Activated T-cell treated with anti-CD3 and anti-CD28 coated beads, Interleukin-2, amount 50 U/mL, for 72 hours (primary cell): ENCODE data around the gene SNAPC3. TPM values are rescaled to one million over a fixed set of nuclear protein-coding genes. Genes with fewer than 3 reads are reported as not detected.
"Not testable (repeated sequence)": the region's sequence is repeated elsewhere in the genome, so short reads cannot be mapped to it uniquely, and the experiment has no call there.

Experiments used
- ATAC-seq, 2 donors: fragments of 150-1000 bp; cut with Tn5 transposase; replicated peaks in 1 of 2; 2 replicates each; pipeline ENCODE4 v1.10.0; 2021; ENCODE audit warnings: moderate library complexity in 2 of 2, mild to moderate bottlenecking in 1 of 2
- DNase-seq, 2 donors: peaks; one replicate each; pipeline ENCODE4 v3.0.0; 2021 to 2022; ENCODE audit warnings: mixed read lengths in 1 of 2
- H3K27ac Mint-ChIP-seq: one replicate; pipeline ENCODE4 v1.8.0; 2022; ENCODE audit warnings: mild to moderate bottlenecking, moderate library complexity, mixed read lengths
- H3K27me3 Mint-ChIP-seq: one replicate; pipeline ENCODE4 v1.8.0; 2022; ENCODE audit warnings: low read depth, mixed read lengths
- H3K36me3 Mint-ChIP-seq, 2 donors: one replicate each; pipeline ENCODE4 v1.8.0; 2022; ENCODE audit warnings: mixed read lengths in 2 of 2, mild to moderate bottlenecking in 1 of 2; ENCODE audit not compliant: insufficient read depth in 2 of 2
- H3K4me1 Mint-ChIP-seq: one replicate; pipeline ENCODE4 v1.8.0; 2022; ENCODE audit warnings: low read depth, mixed read lengths
- H3K4me3 Mint-ChIP-seq, 2 donors: one replicate each; pipeline ENCODE4 v1.8.0; 2022; ENCODE audit warnings: mild to moderate bottlenecking in 2 of 2, mixed read lengths in 2 of 2, moderate library complexity in 2 of 2
- H3K9me3 Mint-ChIP-seq, 2 donors: one replicate each; pipeline ENCODE4 v1.8.0; 2022; ENCODE audit warnings: mixed read lengths in 2 of 2
- total RNA-seq, 2 donors: library from RNA; stranded (reverse); gene quantifications; one replicate each; pipeline ENCODE4 v1.2.3, GENCODE V29; 2022

SNAPC3 gene
- total RNA-seq, 2 donors from 2014 or later, result 16.9 to 18.7 TPM

- no peaks in the 10 kb centered on the region for H3K27me3 Mint-ChIP-seq
- H3K27ac Mint-ChIP-seq, result no peak overlapping the region
- DNase-seq (no peak), ATAC-seq (no peak)
- peaks cover 3 to 7% of the 10 kb centered on the region in 2 donors for H3K36me3 Mint-ChIP-seq
- H3K4me3 Mint-ChIP-seq, result no peak overlapping the region
- no peaks in the 10 kb centered on the region for H3K4me1 Mint-ChIP-seq
- peaks cover 3 to 5% of the 10 kb centered on the region in 2 donors for H3K9me3 Mint-ChIP-seq
Observed at GRCh38 chr9:15400281-15400941, 22.3 kb upstream of the SNAPC3 start.

DNA sequence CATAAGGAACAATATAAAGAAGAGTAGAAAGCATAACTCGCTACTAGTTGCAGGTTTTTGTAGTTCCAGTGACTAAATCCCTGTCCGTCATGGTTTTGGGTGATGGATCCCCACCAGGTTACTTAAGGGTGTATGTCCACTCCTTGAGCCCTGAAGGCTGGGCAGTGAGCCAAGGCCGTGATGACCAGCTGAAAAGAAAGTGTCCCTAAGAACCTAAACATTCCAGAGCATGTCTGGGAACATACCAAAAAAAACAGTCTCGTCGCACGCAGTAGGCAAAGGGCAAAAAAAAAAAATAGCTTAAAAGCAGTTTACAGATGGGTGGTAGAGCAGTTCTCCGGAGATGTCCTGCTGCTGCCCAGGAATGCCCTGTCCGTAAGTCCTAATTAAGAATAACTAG lies 21.4 kb upstream of the SNAPC3 start:
- Mint-ChIP-seq H3K9me3 (peaks cover 3 to 5% of the 10 kb centered on the region in 2 donors), H3K4me3 (no peak overlapping the region), H3K27ac (no peak overlapping the region), H3K36me3 (peaks cover 3 to 7% of the 10 kb centered on the region in 2 donors), H3K4me1 (no peaks in the 10 kb centered on the region), H3K27me3 (no peaks in the 10 kb centered on the region)
- DNase-seq (no peak), ATAC-seq (no peak)

GRCh38 chr9:15403155-15403554 lies 19.5 kb upstream of the SNAPC3 start:
- peaks cover 3 to 7% of the 10 kb centered on the region in 2 donors for H3K36me3 Mint-ChIP-seq
- peak; percentile 32 to 61 for ATAC-seq
- peak in 1 of 2 donors; percentile 4 for DNase-seq
- H3K4me1 Mint-ChIP-seq, result no peaks in the 10 kb centered on the region
- no peak overlapping the region for H3K4me3 Mint-ChIP-seq
- no peaks in the 10 kb centered on the region for H3K27me3 Mint-ChIP-seq
- H3K27ac Mint-ChIP-seq, result no peak overlapping the region
- H3K9me3 Mint-ChIP-seq, result peaks cover 3 to 5% of the 10 kb centered on the region in 2 donors

DNA sequence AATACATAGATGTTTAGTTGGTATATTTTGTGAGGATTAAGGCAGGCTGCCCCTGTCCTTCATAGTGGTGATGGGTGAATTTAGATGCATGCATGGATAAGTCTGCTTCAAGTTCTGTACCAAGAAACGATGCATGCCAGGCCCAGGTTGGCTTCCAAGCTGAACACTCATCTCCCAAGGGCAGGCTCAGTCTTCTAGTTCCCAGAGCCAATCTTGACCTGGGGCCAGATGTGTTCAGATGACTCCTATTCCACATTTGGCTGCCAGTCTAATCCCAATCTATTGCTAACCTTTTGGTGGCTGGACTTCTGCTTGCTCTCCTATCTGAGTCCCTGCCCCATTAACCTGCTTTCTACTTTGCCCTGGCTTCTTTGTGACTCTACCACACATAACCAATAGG lies 18.5 kb upstream of the SNAPC3 start:
- ATAC-seq, result no peak

DNA sequence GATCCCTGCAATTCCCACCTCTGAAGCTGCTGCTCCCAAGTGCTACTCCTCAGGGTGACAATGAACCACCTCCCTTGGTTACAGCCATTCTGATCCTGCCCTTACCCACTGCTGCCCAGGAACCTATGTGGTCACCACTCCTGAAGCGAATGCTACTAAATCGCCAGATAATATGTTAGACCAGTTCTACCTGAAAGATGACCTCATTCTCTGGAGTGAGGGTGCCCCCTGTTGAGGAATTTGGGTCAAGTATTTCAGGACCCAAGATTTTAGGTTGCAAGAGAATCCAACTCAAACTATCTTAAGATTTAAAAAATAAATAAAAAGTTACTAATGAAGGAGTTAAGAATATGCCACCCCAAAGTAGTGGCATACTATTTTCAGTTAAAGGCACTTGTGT lies 5.8 kb upstream of the SNAPC3 start:
- no peaks in the 10 kb centered on the region for H3K36me3 Mint-ChIP-seq
- ATAC-seq (peak; percentile 34 to 35), DNase-seq (peak; percentile 32 to 40)
- H3K27me3 Mint-ChIP-seq, result peaks cover 11% of the 10 kb centered on the region
- no peak overlapping the region for H3K27ac Mint-ChIP-seq
- no peak overlapping the region for H3K4me3 Mint-ChIP-seq
- H3K9me3 Mint-ChIP-seq, result no peaks in the 10 kb centered on the region
- peaks cover 2% of the 10 kb centered on the region for H3K4me1 Mint-ChIP-seq

More for the DNA sequence above, 18.5 kb upstream of the SNAPC3 start:
- no peak overlapping the region for H3K27ac Mint-ChIP-seq
- DNase-seq, result no peak
- no peak overlapping the region for H3K4me3 Mint-ChIP-seq
- H3K36me3 Mint-ChIP-seq, result peaks cover 3 to 6% of the 10 kb centered on the region in 2 donors
- no peaks in the 10 kb centered on the region for H3K27me3 Mint-ChIP-seq
- H3K9me3 Mint-ChIP-seq, result peaks cover 3 to 5% of the 10 kb centered on the region in 2 donors
- no peaks in the 10 kb centered on the region for H3K4me1 Mint-ChIP-seq

GRCh38 chr9:15417626-15418025 lies 5.0 kb upstream of the SNAPC3 start:
- Mint-ChIP-seq H3K4me1 (peaks cover 8% of the 10 kb centered on the region), H3K27me3 (peaks cover 11% of the 10 kb centered on the region), H3K36me3 (no peaks in the 10 kb centered on the region), H3K27ac (no peak overlapping the region), H3K4me3 (no peak overlapping the region), H3K9me3 (no peaks in the 10 kb centered on the region)
- DNase-seq (no peak), ATAC-seq (no peak)

DNA sequence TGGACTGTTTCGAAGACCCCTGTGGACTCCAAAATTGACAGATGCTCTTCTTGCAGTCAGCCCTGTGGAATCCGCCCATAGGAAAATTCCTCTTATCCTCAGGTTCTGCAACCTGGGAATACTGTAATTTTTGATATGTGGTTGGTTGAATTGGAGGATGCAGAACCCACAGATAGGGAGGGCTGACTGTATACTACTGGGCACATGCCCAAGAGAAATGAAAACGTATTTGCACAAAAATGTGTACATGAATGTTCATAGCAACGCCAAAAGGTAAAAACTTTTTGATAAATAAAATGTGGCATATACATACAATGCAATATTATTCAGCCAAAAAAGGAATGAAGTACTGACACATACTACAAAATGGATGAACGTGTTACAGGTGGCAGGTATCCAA lies 1.9 kb upstream of the SNAPC3 start:
- Mint-ChIP-seq H3K4me3 (no peak overlapping the region), H3K27me3 (peaks cover 11% of the 10 kb centered on the region), H3K36me3 (peaks cover 5 to 9% of the 10 kb centered on the region in 2 donors), H3K27ac (no peak overlapping the region), H3K9me3 (no peaks in the 10 kb centered on the region), H3K4me1 (peaks cover 28% of the 10 kb centered on the region)
- no peak for ATAC-seq
- no peak for DNase-seq

- Mint-ChIP-seq H3K36me3 (peaks cover 10 to 13% of the 10 kb centered on the region in 2 donors), H3K27me3 (peaks cover 11% of the 10 kb centered on the region), H3K27ac (no peak overlapping the region), H3K4me1 (peaks cover 36% of the 10 kb centered on the region), H3K9me3 (no peaks in the 10 kb centered on the region), H3K4me3 (peak overlapping the region; percentile 23 to 95)
- ATAC-seq (no peak), DNase-seq (no peak)
Observed at GRCh38 chr9:15421532-15421931, 1.1 kb upstream of the SNAPC3 start.

GRCh38 chr9:15421990-15422371 lies 695 bp upstream of the SNAPC3 start:
- Mint-ChIP-seq H3K36me3 (peaks cover 10 to 13% of the 10 kb centered on the region in 2 donors), H3K9me3 (no peaks in the 10 kb centered on the region), H3K4me3 (peak overlapping the region; percentile 94 to 95), H3K27ac (peak overlapping the region; percentile 85), H3K4me1 (peaks cover 38% of the 10 kb centered on the region), H3K27me3 (peaks cover 11% of the 10 kb centered on the region)
- ATAC-seq, result no peak
- no peak for DNase-seq

DNA sequence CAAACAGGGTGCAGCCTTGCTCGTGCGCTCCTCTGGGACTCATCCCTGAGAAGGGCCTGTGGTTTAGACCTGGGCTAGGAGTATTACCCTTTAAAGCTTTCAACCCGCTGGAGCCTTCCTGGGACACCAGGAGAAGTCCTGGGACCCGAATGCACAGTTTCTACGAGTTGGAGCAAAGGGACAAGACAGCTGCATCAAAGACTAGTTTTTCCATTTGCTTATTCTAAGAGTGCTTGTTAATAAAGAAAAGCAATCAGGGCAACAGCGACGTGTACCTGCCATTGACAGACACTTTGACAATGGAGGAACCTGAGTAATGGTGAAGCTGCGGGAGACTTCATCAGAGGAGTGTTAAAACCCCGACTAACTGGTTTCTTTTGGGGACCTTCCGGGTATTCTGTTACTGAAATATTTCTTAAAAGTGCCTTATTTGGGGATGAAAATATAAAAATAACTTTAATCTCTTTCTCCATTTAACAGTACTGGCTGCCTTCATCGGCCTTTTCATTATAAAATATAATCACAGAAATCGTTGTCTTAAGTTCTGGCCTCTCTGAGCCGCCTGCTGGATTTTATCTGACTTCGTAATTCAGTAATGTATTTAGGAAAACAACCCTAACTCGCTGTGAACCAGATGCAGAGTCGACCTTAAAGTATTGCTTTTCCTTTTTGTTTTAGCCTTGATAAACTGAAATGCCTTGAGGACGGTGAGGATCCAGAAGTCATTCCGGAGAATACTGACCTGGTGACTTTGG lies 732 bp downstream of the SNAPC3 start:
- Mint-ChIP-seq H3K4me3 (peak overlapping the region; percentile 94 to 95), H3K27ac (peak overlapping the region; percentile 82), H3K9me3 (no peaks in the 10 kb centered on the region), H3K27me3 (peaks cover 11% of the 10 kb centered on the region), H3K4me1 (peaks cover 40% of the 10 kb centered on the region), H3K36me3 (peaks cover 12 to 13% of the 10 kb centered on the region in 2 donors)
- ATAC-seq (no peak), DNase-seq (no peak)

GRCh38 chr9:15426019-15426418 lies 3.3 kb downstream of the SNAPC3 start:
- H3K4me3 Mint-ChIP-seq, result peak overlapping the region in 1 of 2 donors; percentile 15
- H3K36me3 Mint-ChIP-seq, result peaks cover 14 to 17% of the 10 kb centered on the region in 2 donors
- no peaks in the 10 kb centered on the region for H3K9me3 Mint-ChIP-seq
- DNase-seq (no peak), ATAC-seq (no peak)
- H3K27ac Mint-ChIP-seq, result no peak overlapping the region
- peaks cover 62% of the 10 kb centered on the region for H3K4me1 Mint-ChIP-seq
- peaks cover 7% of the 10 kb centered on the region for H3K27me3 Mint-ChIP-seq

GRCh38 chr9:15427702-15428101 lies 5.0 kb downstream of the SNAPC3 start:
- Mint-ChIP-seq H3K36me3 (peaks cover 14 to 17% of the 10 kb centered on the region in 2 donors), H3K4me1 (peaks cover 55% of the 10 kb centered on the region)
- not testable (repeated sequence) for H3K4me3 Mint-ChIP-seq, H3K27me3 Mint-ChIP-seq, H3K9me3 Mint-ChIP-seq, ATAC-seq, DNase-seq, H3K27ac Mint-ChIP-seq

GRCh38 chr9:15430920-15431844 lies 8.5 kb downstream of the SNAPC3 start:
- H3K4me1 Mint-ChIP-seq, result peaks cover 31% of the 10 kb centered on the region
- DNase-seq (no peak), ATAC-seq (no peak)
- no peaks in the 10 kb centered on the region for H3K9me3 Mint-ChIP-seq
- H3K27me3 Mint-ChIP-seq, result no peaks in the 10 kb centered on the region
- H3K4me3 Mint-ChIP-seq, result no peak overlapping the region
- H3K27ac Mint-ChIP-seq, result peak overlapping the region; percentile 75
- H3K36me3 Mint-ChIP-seq, result peaks cover 13 to 28% of the 10 kb centered on the region in 2 donors
